ENCODE data around the gene DEFB129. TPM values are rescaled to one million over a fixed set of nuclear protein-coding genes. Genes with fewer than 3 reads are reported as not detected.

Gene DEFB129
- total and polyA plus RNA-seq, 11 donors = not detected

GRCh38 chr20:278181-278580, 51.1 kb downstream of the DEFB129 start:
- Histone ChIP-seq H3K36me3 (peaks cover 0 to 49% (median 21%) of the 10 kb centered on the region in 9 donors), H3K9me3 (no peaks in the 10 kb centered on the region), H3K4me3 (no peak overlapping the region), H3K27ac (no peak overlapping the region), H3K4me1 (no peaks in the 10 kb centered on the region), H3K27me3 (no peaks in the 10 kb centered on the region)
- WGBS, 4 donors = 67 to 97% (median 82%) methylated on average over 4 to 5 of the region's 5 CpGs
- DNase-seq (no peak), ATAC-seq (no peak)
- no peak for TF ChIP-seq POLR2A (IDR thresholded peaks at IDR 0.05)
- TF ChIP-seq CTCF (IDR thresholded peaks at IDR 0.05) = no peak
- intact Hi-C loops (cut with DNase I) = loop anchor here in 7 of 10 donors (5.0 to 10.0 kb wide), 3 partner anchors 47 to 57 kb away; partner anchors contain the start of gene SOX12 (in 2 of the 7)

- H3K4me1 ChIP-seq = no peaks in the 10 kb centered on the region
- intact Hi-C loops (cut with DNase I) = loop anchor here in 7 of 10 donors (5.0 to 10.0 kb wide), 3 partner anchors 46 to 56 kb away; partner anchors contain the start of gene SOX12 (in 2 of the 7)
- ATAC-seq = peak in 3 of 4 donors; percentile 15 to 70 (median 47)
- peak overlapping the region in 4 of 12 donors; percentile 10 to 37 (median 28) for H3K27ac ChIP-seq
- H3K36me3 ChIP-seq = peaks cover 0 to 49% (median 21%) of the 10 kb centered on the region in 9 donors
- WGBS, 4 donors = 55 to 93% (median 62%) methylated on average over 49 to 81 of the region's 88 CpGs
- H3K4me3 ChIP-seq = peak overlapping the region in 8 of 12 donors; percentile 23 to 45 (median 32)
- no peaks in the 10 kb centered on the region for H3K27me3 ChIP-seq
- H3K9me3 ChIP-seq = no peaks in the 10 kb centered on the region
- peak in 3 of 5 donors; percentile 61 to 68 (median 65) for DNase-seq
- TF ChIP-seq CTCF (IDR thresholded peaks at IDR 0.05) (peak in 4 of 12 donors; percentile 7 to 21 (median 10)), POLR2A (IDR thresholded peaks at IDR 0.05) (no peak)
These were observed 51.8 kb downstream of the DEFB129 start for GRCh38 chr20:278607-279571.

Other genes with a start within 250 kb of the DEFB129 start
- gene DEFB125, start 139.6 kb upstream of the DEFB129 start, total RNA-seq = not detected
- gene DEFB125, start 139.6 kb upstream of the DEFB129 start, polyA plus RNA-seq = not detected
- not detected for gene DEFB126, start 84.7 kb upstream of the DEFB129 start, total RNA-seq
- not detected for gene DEFB126, start 84.7 kb upstream of the DEFB129 start, polyA plus RNA-seq
- not detected for gene DEFB127, start 69.8 kb upstream of the DEFB129 start, total RNA-seq
- not detected for gene DEFB127, start 69.8 kb upstream of the DEFB129 start, polyA plus RNA-seq
- not detected for gene DEFB128, start 37.5 kb upstream of the DEFB129 start, total RNA-seq
- gene DEFB128, start 37.5 kb upstream of the DEFB129 start, polyA plus RNA-seq = not detected
- under 1 TPM in 2 of 9 donors, not detected in 7; 0.35 to 0.59 TPM for gene DEFB132, start 30.5 kb downstream of the DEFB129 start, total RNA-seq
- gene DEFB132, start 30.5 kb downstream of the DEFB129 start, polyA plus RNA-seq = not detected
- gene C20orf96, start 63.5 kb downstream of the DEFB129 start, total RNA-seq = 1 to 10 TPM in 8 of 9 donors, under 1 TPM in 1; 0.64 to 6.6 (median 4.5) TPM
- gene C20orf96, start 63.5 kb downstream of the DEFB129 start, polyA plus RNA-seq = 1 to 10 TPM; 2.8 to 3.6 TPM
- 10 to 100 TPM in 5 of 9 donors, 1 to 10 TPM in 4; 6.9 to 15.3 (median 11.4) TPM for gene ZCCHC3, start 70.3 kb downstream of the DEFB129 start, total RNA-seq
- gene ZCCHC3, start 70.3 kb downstream of the DEFB129 start, polyA plus RNA-seq = 1 to 10 TPM; 9.2 to 9.3 TPM
- 10 to 100 TPM in 7 of 9 donors, 1 to 10 TPM in 2; 6.9 to 19.9 (median 11.5) TPM for gene SOX12, start 98.3 kb downstream of the DEFB129 start, total RNA-seq
- 1 to 10 TPM; 5.4 to 7.2 TPM for gene SOX12, start 98.3 kb downstream of the DEFB129 start, polyA plus RNA-seq
- 10 to 100 TPM; 13.8 to 49.5 (median 23.4) TPM for gene NRSN2, start 119.9 kb downstream of the DEFB129 start, total RNA-seq
- gene NRSN2, start 119.9 kb downstream of the DEFB129 start, polyA plus RNA-seq = 10 to 100 TPM; 32.4 to 33.2 TPM
- 1 to 10 TPM in 7 of 9 donors, under 1 TPM in 2; 0.47 to 4.9 (median 1.2) TPM for gene TRIB3, start 153.5 kb downstream of the DEFB129 start, total RNA-seq
- gene TRIB3, start 153.5 kb downstream of the DEFB129 start, polyA plus RNA-seq = 1 to 10 TPM in 1 of 2 donors, under 1 TPM in 1; 0.61 to 5.9 TPM
- gene RBCK1, start 181.0 kb downstream of the DEFB129 start, total RNA-seq = 10 to 100 TPM; 37.0 to 77.7 (median 47.1) TPM
- 10 to 100 TPM; 50.6 to 60.9 TPM for gene RBCK1, start 181.0 kb downstream of the DEFB129 start, polyA plus RNA-seq
- 10 to 100 TPM; 19.0 to 38.9 (median 26.3) TPM for gene TBC1D20, start 235.3 kb downstream of the DEFB129 start, total RNA-seq
- gene TBC1D20, start 235.3 kb downstream of the DEFB129 start, polyA plus RNA-seq = 10 to 100 TPM in 1 of 2 donors, 1 to 10 TPM in 1; 9.3 to 25.5 TPM